HepG2 (cell line): ENCODE data around the gene FBXO8. TPM values are rescaled to one million over a fixed set of nuclear protein-coding genes. Genes with fewer than 3 reads are reported as not detected.
A peak's percentile ranks its signal among the peaks of the same experiment; 100 is the strongest.

Source experiments
- ETV6 ChIP-seq: sonication (generic); formaldehyde crosslinking; conservative IDR thresholded peaks from 2 replicates; pipeline ENCODE4 v1.4.0; 2020; ENCODE audit warnings: missing genetic modification reagents
- HDAC2 ChIP-seq: sonication (generic); formaldehyde crosslinking; IDR thresholded peaks from 2 replicates; pipeline ENCODE4 v1.4.0; 2020; ENCODE audit warnings: missing genetic modification reagents
- KMT2A ChIP-seq: sonication (generic); formaldehyde crosslinking; IDR thresholded peaks from 2 replicates; pipeline ENCODE4 v1.4.0; 2020; ENCODE audit warnings: missing genetic modification reagents
- NFYB ChIP-seq: sonication (generic); formaldehyde crosslinking; IDR thresholded peaks from 2 replicates; pipeline ENCODE4 v1.4.0; 2020; ENCODE audit warnings: missing genetic modification reagents
- NFYC ChIP-seq: IDR thresholded peaks from 2 replicates; pipeline ENCODE4 v1.6.1; 2016; ENCODE audit warnings: missing genetic modification reagents, missing compliant biosample characterization
- SMAD1 ChIP-seq: sonication (generic); formaldehyde crosslinking; IDR thresholded peaks from 2 replicates; pipeline ENCODE4 v1.4.0; 2020; ENCODE audit warnings: missing genetic modification reagents, low read depth, mild to moderate bottlenecking, borderline replicate concordance
- SMAD3 ChIP-seq: sonication (generic); formaldehyde crosslinking; IDR thresholded peaks from 2 replicates; pipeline ENCODE4 v1.4.0; 2020; ENCODE audit warnings: missing genetic modification reagents
- SP1 ChIP-seq, 2 experiments: fragments of 450-650 bp in 1 of 2; sonication (generic) in 1 of 2; formaldehyde crosslinking in 1 of 2; IDR thresholded peaks; 2 replicates each; pipeline versions ENCODE4 v1.4.0 to v1.6.1; 2016 to 2020; ENCODE audit warnings: missing genetic modification reagents in 1 of 2
- YY1 ChIP-seq: IDR thresholded peaks from 2 replicates; pipeline ENCODE4 v1.6.1; 2011; ENCODE audit warnings: low read length, low read depth, moderate library complexity, mild to moderate bottlenecking; ENCODE audit not compliant: insufficient read depth, insufficient replicate concordance
- ZBTB7A ChIP-seq: sonication (generic); formaldehyde crosslinking; IDR thresholded peaks from 2 replicates; pipeline ENCODE4 v1.8.0; 2022; ENCODE audit warnings: mild to moderate bottlenecking, missing genetic modification reagents
- ZKSCAN1 ChIP-seq: fragments of 150-350 bp; IDR thresholded peaks from 2 replicates; pipeline ENCODE4 v1.6.1; 2014; ENCODE audit warnings: low read length
- ZNF264 ChIP-seq: sonication (generic); formaldehyde crosslinking; IDR thresholded peaks from 2 replicates; pipeline ENCODE4 v1.4.0; 2020; ENCODE audit warnings: missing genetic modification reagents
- ZNF616 ChIP-seq: sonication (generic); formaldehyde crosslinking; IDR thresholded peaks from 2 replicates; pipeline ENCODE4 v1.5.0; 2020; ENCODE audit warnings: low read depth, mild to moderate bottlenecking, missing genetic modification reagents
- ZNF891 ChIP-seq: sonication (generic); formaldehyde crosslinking; IDR thresholded peaks from 2 replicates; pipeline ENCODE4 v1.5.0; 2020; ENCODE audit warnings: mild to moderate bottlenecking, missing genetic modification reagents
- polyA plus RNA-seq, 8 experiments: library from polyadenylated mRNA; depleted of rRNA in 3 of 8; stranded (reverse) in 7 of 8; unstranded in 1 of 8; fragments of >200 nt; fragmentation: Illumina TruSeq in 4 of 8; extraction: Trizol in 4 of 8; gene quantifications; 2 replicates each; pipeline versions ENCODE4 v1.2.1 to v1.2.3, GENCODE V29; 2011 to 2016; ENCODE audit warnings: low read depth in 4 of 8, missing spikeins in 1 of 8, mixed read lengths in 1 of 8; ENCODE audit not compliant: insufficient read depth in 1 of 8
- total RNA-seq, 5 experiments: library from RNA; depleted of rRNA; stranded (reverse); fragments of >200 nt; fragmentation: Illumina TruSeq; extraction: Trizol; gene quantifications; 2 replicates each; pipeline ENCODE4 v1.2.3, GENCODE V29; 2016; ENCODE audit warnings: low read depth in 1 of 5
- TF ChIP-seq, protein P1 (sequence below): sonication (generic); formaldehyde crosslinking; IDR thresholded peaks from 2 replicates; pipeline ENCODE4 v1.4.0; 2020; ENCODE audit warnings: low read depth, mild to moderate bottlenecking, missing genetic modification reagents
- TF ChIP-seq, protein P2 (sequence below): fragments of 450-650 bp; IDR thresholded peaks from 2 replicates; pipeline ENCODE4 v1.6.1; 2017; ENCODE audit warnings: mild to moderate bottlenecking
- TF ChIP-seq, protein P3 (sequence below), 2 experiments: sonication (generic) in 1 of 2; formaldehyde crosslinking in 1 of 2; IDR thresholded peaks; 2 replicates each; pipeline versions ENCODE4 v1.4.0 to v1.6.1; 2016 to 2020; ENCODE audit warnings: borderline replicate concordance in 1 of 2, low read depth in 1 of 2, mild to moderate bottlenecking in 1 of 2, missing genetic modification reagents in 1 of 2
- TF ChIP-seq, protein P4 (sequence below), 2 experiments: IDR thresholded peaks; 2 replicates each; pipeline ENCODE4 v1.6.1; 2011 to 2012; ENCODE audit warnings: low read length in 2 of 2, borderline replicate concordance in 1 of 2, low read depth in 1 of 2, mild to moderate bottlenecking in 1 of 2, moderate library complexity in 1 of 2

Gene FBXO8
- total and polyA plus RNA-seq, 2 of the 13 experiments (the other 11 are each of a cell fraction or from before 2014, with no cell fraction given), result 11.7 to 15.2 TPM

DNA sequence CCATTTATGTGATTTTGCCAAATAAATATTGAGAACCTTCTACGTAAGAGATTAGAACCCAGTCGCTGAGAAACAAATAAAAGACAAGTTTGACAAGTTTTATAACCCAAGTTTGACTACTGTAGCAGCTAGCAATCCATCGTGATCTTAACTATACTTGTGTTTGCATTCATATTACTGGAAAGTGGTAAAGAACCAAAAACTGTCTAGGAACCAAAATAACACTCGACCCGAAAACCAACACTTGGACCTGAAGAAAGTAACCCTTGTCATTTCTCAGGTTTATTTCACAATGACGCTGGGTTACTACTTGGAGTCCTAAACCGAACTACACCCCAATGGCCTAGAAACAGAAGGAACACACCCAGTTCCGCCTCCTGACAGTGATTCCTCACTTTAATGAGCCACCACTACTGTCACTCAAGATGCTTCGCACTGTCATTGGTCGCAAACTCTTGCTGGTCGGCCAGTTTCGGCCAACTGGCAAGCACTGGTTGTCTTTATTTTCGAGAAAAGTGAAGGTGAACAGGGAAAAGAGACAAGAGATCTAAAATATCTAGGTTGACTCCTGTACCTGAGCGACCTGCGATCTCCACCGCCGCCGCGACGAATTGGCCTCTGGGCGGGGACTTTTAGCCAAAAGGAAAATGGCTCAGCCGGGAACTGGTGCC is 496 bp downstream of the FBXO8 start (continued):
- no peak for TF ChIP-seq SMAD1 (CRISPR knock-in tag)
- TF ChIP-seq ZNF264 (CRISPR knock-in tag), result no peak
- TF ChIP-seq, protein P1, sequence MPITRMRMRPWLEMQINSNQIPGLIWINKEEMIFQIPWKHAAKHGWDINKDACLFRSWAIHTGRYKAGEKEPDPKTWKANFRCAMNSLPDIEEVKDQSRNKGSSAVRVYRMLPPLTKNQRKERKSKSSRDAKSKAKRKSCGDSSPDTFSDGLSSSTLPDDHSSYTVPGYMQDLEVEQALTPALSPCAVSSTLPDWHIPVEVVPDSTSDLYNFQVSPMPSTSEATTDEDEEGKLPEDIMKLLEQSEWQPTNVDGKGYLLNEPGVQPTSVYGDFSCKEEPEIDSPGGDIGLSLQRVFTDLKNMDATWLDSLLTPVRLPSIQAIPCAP, result no peak
- TF ChIP-seq NFYC (CRISPR knock-in tag), result peak; percentile 95
- TF ChIP-seq HDAC2 (CRISPR knock-in tag), result no peak
- TF ChIP-seq, protein P2, sequence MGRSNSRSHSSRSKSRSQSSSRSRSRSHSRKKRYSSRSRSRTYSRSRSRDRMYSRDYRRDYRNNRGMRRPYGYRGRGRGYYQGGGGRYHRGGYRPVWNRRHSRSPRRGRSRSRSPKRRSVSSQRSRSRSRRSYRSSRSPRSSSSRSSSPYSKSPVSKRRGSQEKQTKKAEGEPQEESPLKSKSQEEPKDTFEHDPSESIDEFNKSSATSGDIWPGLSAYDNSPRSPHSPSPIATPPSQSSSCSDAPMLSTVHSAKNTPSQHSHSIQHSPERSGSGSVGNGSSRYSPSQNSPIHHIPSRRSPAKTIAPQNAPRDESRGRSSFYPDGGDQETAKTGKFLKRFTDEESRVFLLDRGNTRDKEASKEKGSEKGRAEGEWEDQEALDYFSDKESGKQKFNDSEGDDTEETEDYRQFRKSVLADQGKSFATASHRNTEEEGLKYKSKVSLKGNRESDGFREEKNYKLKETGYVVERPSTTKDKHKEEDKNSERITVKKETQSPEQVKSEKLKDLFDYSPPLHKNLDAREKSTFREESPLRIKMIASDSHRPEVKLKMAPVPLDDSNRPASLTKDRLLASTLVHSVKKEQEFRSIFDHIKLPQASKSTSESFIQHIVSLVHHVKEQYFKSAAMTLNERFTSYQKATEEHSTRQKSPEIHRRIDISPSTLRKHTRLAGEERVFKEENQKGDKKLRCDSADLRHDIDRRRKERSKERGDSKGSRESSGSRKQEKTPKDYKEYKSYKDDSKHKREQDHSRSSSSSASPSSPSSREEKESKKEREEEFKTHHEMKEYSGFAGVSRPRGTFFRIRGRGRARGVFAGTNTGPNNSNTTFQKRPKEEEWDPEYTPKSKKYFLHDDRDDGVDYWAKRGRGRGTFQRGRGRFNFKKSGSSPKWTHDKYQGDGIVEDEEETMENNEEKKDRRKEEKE, result no peak
- TF ChIP-seq SP1 (IDR thresholded peaks at IDR 0.05), result no peak
- 0 out of 2 replicates have a peak, but pooled peaks have one; percentile 32 for TF ChIP-seq SP1 (CRISPR knock-in tag; IDR thresholded peaks at IDR 0.05)
- TF ChIP-seq, protein P3, sequence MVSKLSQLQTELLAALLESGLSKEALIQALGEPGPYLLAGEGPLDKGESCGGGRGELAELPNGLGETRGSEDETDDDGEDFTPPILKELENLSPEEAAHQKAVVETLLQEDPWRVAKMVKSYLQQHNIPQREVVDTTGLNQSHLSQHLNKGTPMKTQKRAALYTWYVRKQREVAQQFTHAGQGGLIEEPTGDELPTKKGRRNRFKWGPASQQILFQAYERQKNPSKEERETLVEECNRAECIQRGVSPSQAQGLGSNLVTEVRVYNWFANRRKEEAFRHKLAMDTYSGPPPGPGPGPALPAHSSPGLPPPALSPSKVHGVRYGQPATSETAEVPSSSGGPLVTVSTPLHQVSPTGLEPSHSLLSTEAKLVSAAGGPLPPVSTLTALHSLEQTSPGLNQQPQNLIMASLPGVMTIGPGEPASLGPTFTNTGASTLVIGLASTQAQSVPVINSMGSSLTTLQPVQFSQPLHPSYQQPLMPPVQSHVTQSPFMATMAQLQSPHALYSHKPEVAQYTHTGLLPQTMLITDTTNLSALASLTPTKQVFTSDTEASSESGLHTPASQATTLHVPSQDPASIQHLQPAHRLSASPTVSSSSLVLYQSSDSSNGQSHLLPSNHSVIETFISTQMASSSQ (IDR thresholded peaks at IDR 0.05; ENCODE audit: low read depth), result no peak
- TF ChIP-seq, protein P3 (CRISPR knock-in tag; IDR thresholded peaks at IDR 0.05; ENCODE audit: borderline replicate concordance), result no peak
- TF ChIP-seq ETV6 (CRISPR knock-in tag), result no peak
- TF ChIP-seq ZNF891 (CRISPR knock-in tag), result no peak
- peak; percentile 52 for TF ChIP-seq YY1
- TF ChIP-seq ZKSCAN1, result no peak
- no peak for TF ChIP-seq ZBTB7A (CRISPR knock-in tag)
- 0 out of 2 replicates have a peak, but pooled peaks have one; percentile 7 for TF ChIP-seq SMAD3 (CRISPR knock-in tag)
- peak; percentile 97 for TF ChIP-seq NFYB
- TF ChIP-seq, protein P4, sequence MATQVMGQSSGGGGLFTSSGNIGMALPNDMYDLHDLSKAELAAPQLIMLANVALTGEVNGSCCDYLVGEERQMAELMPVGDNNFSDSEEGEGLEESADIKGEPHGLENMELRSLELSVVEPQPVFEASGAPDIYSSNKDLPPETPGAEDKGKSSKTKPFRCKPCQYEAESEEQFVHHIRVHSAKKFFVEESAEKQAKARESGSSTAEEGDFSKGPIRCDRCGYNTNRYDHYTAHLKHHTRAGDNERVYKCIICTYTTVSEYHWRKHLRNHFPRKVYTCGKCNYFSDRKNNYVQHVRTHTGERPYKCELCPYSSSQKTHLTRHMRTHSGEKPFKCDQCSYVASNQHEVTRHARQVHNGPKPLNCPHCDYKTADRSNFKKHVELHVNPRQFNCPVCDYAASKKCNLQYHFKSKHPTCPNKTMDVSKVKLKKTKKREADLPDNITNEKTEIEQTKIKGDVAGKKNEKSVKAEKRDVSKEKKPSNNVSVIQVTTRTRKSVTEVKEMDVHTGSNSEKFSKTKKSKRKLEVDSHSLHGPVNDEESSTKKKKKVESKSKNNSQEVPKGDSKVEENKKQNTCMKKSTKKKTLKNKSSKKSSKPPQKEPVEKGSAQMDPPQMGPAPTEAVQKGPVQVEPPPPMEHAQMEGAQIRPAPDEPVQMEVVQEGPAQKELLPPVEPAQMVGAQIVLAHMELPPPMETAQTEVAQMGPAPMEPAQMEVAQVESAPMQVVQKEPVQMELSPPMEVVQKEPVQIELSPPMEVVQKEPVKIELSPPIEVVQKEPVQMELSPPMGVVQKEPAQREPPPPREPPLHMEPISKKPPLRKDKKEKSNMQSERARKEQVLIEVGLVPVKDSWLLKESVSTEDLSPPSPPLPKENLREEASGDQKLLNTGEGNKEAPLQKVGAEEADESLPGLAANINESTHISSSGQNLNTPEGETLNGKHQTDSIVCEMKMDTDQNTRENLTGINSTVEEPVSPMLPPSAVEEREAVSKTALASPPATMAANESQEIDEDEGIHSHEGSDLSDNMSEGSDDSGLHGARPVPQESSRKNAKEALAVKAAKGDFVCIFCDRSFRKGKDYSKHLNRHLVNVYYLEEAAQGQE (IDR thresholded peaks at IDR 0.05; ENCODE audit: borderline replicate concordance in 1 of 2, low read depth in 1 of 2, low read length in 2 of 2), result no peak
- TF ChIP-seq ZNF616 (CRISPR knock-in tag), result no peak
- TF ChIP-seq KMT2A (CRISPR knock-in tag), result no peak
